A673 (cell line): Measurements from ENCODE around the gene NDFIP2. TPM values are rescaled to one million over a fixed set of nuclear protein-coding genes. Genes with fewer than 3 reads are reported as not detected.

Experiments used
- BruUV-seq: library from RNA; stranded (reverse); fragments of 400-500 nt; replicated peaks from 2 replicates; lab custom pipeline; 2021; lab: Mats Ljungman, UMichigan
- CTCF ChIA-PET: fragments of 300-600 bp; sonication (Branson Sonifier 250); formaldehyde crosslinking; loops from one replicate; lab custom pipeline; 2022; ENCODE audit warnings: antibody characterized with exemption; lab: Charles Lee
- POLR2A ChIA-PET: fragments of 300-600 bp; sonication (Branson Sonifier 250); formaldehyde crosslinking; loops from one replicate; lab custom pipeline; 2022; ENCODE audit warnings: antibody characterized with exemption; ENCODE audit not compliant: low non-redundant PET; lab: Charles Lee
- DNase-seq: peaks from one replicate; pipeline ENCODE4 v3.0.0-alpha.2; 2015; ENCODE audit warnings: low spot score
- H3K27ac ChIP-seq: fragments of 200-600 bp; sonication (generic); 2 replicates; pipeline ENCODE4 v1.5.1; 2016; ENCODE audit warnings: mixed run types, low read depth, mild to moderate bottlenecking, mixed read lengths, antibody characterized with exemption, low read length; ENCODE audit not compliant: poor library complexity, severe bottlenecking
- H3K27me3 ChIP-seq: fragments of 200-600 bp; sonication (generic); replicated peaks from 2 replicates; pipeline ENCODE4 v1.6.1; 2017; ENCODE audit warnings: mixed run types, low read depth, mild to moderate bottlenecking, mixed read lengths, antibody characterized with exemption, low read length; ENCODE audit not compliant: insufficient read depth, poor library complexity
- H3K36me3 ChIP-seq: fragments of 200-600 bp; sonication (generic); 2 replicates; pipeline ENCODE4 v1.6.1; 2016; ENCODE audit warnings: mixed run types, mild to moderate bottlenecking, mixed read lengths, antibody characterized with exemption, low read length; ENCODE audit not compliant: insufficient read depth, poor library complexity, severe bottlenecking
- H3K4me1 ChIP-seq: fragments of 200-600 bp; sonication (generic); 2 replicates; pipeline ENCODE4 v1.6.1; 2017; ENCODE audit warnings: mixed run types, mild to moderate bottlenecking, mixed read lengths, antibody characterized with exemption, low read length; ENCODE audit not compliant: insufficient read depth, poor library complexity, severe bottlenecking
- H3K4me3 ChIP-seq: fragments of 200-600 bp; sonication (generic); 2 replicates; pipeline ENCODE4 v1.5.1; 2016; ENCODE audit warnings: low read depth, mixed run types, mild to moderate bottlenecking, mixed read lengths, low read length; ENCODE audit not compliant: poor library complexity, severe bottlenecking
- H3K9me3 ChIP-seq: fragments of 200-600 bp; sonication (generic); 2 replicates; pipeline ENCODE4 v1.6.1; 2016; ENCODE audit warnings: mixed run types, low read depth, mild to moderate bottlenecking, mixed read lengths, antibody characterized with exemption, low read length; ENCODE audit not compliant: poor library complexity, severe bottlenecking
- CTCF ChIP-seq: fragments of 300-800, 200-600 bp; sonication (generic); conservative IDR thresholded peaks from 2 replicates; pipeline ENCODE4 v1.5.1; 2017; ENCODE audit warnings: low read depth, mild to moderate bottlenecking, antibody characterized with exemption, low read length, moderate library complexity, mixed read lengths
- EZH2 ChIP-seq: fragments of 200-600 bp; sonication (generic); IDR thresholded peaks from 2 replicates; pipeline ENCODE4 v1.6.1; 2017; ENCODE audit warnings: borderline replicate concordance, low read depth, mild to moderate bottlenecking, mixed read lengths, antibody characterized with exemption, low read length; ENCODE audit not compliant: poor library complexity, severe bottlenecking
- intact Hi-C: fragments of 100-400 bp; cut with micrococcal nuclease; formaldehyde crosslinking; loops from one replicate; pipeline ENCODE4 v1.10.0; 2022; ENCODE audit not compliant: unreplicated experiment
- total RNA-seq: library from RNA; stranded (reverse); gene quantifications from 2 replicates; pipeline ENCODE4 v1.2.3, GENCODE V29; 2021

The NDFIP2 gene
- total RNA-seq, 1 experiment from 2014 or later: 34.0 TPM

- POLR2A ChIA-PET: no interaction called here
- Histone ChIP-seq H3K27ac (no peak overlapping the region), H3K4me3 (no peak overlapping the region), H3K4me1 (no peaks in the 10 kb centered on the region), H3K9me3 (no peaks in the 10 kb centered on the region), H3K27me3 (no peaks in the 10 kb centered on the region), H3K36me3 (no peaks in the 10 kb centered on the region)
- no TSS peak for BruUV-seq
- TF ChIP-seq CTCF (no peak), EZH2 (no peak)
- no peak for DNase-seq
- CTCF ChIA-PET: no interaction called here
- intact Hi-C loops: no loop called here
These were observed 5.7 kb downstream of the NDFIP2 start for GRCh38 chr13:79486433-79487188.

- Histone ChIP-seq H3K4me1 (peaks cover 7% of the 10 kb centered on the region), H3K36me3 (no peaks in the 10 kb centered on the region), H3K4me3 (no peak overlapping the region), H3K27me3 (no peaks in the 10 kb centered on the region), H3K27ac (no peak overlapping the region), H3K9me3 (no peaks in the 10 kb centered on the region)
- TF ChIP-seq CTCF: no peak
- no TSS peak for BruUV-seq
- CTCF ChIA-PET: no interaction called here
- DNase-seq: no peak
- intact Hi-C loops: no loop called here
- POLR2A ChIA-PET: no interaction called here
These were observed 9.4 kb downstream of the NDFIP2 start for GRCh38 chr13:79490326-79490725.

- no TSS peak for BruUV-seq
- Histone ChIP-seq H3K27ac (no peak overlapping the region), H3K4me3 (no peak overlapping the region), H3K27me3 (no peaks in the 10 kb centered on the region), H3K9me3 (no peaks in the 10 kb centered on the region), H3K4me1 (peaks cover 7% of the 10 kb centered on the region), H3K36me3 (no peaks in the 10 kb centered on the region)
- no peak for DNase-seq
- TF ChIP-seq CTCF (no peak), EZH2 (no peak)
- ChIA-PET CTCF (no interaction called here), POLR2A (no interaction called here)
- intact Hi-C loops: no loop called here
These were observed 9.9 kb downstream of the NDFIP2 start for GRCh38 chr13:79490824-79491223.
